NCI-H2171 treated with DMSO at 0.1 percent for 48 hours (cell line): ENCODE measurements around the gene CBFB.
"Not testable (repeated sequence)": the region's sequence is repeated elsewhere in the genome, so short reads cannot be mapped to it uniquely, and the experiment has no call there.

ENCODE experiments used
- DNase-seq: peaks from one replicate; lab custom pipeline; 2025; lab: John Stamatoyannopoulos, UW

Gene CBFB

DNA sequence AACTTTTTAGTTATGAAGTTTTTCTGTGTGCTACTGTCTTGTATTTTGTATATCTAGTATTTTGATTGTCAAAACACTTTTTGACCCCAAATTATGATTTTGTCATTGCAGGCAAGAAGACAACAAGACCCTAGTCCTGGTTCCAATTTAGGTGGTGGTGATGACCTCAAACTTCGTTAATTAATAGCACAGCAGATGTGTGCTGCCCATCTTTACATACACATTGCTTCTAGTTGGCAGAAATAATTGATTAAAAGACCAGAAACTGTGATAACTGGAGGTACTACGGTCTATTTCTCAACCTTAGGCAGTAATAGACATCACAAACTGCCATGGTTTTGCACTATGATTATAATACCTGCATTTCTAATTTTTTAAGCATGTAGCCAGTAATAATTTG is 69.7 kb downstream of the CBFB start:
- DNase-seq, result no peak

DNA sequence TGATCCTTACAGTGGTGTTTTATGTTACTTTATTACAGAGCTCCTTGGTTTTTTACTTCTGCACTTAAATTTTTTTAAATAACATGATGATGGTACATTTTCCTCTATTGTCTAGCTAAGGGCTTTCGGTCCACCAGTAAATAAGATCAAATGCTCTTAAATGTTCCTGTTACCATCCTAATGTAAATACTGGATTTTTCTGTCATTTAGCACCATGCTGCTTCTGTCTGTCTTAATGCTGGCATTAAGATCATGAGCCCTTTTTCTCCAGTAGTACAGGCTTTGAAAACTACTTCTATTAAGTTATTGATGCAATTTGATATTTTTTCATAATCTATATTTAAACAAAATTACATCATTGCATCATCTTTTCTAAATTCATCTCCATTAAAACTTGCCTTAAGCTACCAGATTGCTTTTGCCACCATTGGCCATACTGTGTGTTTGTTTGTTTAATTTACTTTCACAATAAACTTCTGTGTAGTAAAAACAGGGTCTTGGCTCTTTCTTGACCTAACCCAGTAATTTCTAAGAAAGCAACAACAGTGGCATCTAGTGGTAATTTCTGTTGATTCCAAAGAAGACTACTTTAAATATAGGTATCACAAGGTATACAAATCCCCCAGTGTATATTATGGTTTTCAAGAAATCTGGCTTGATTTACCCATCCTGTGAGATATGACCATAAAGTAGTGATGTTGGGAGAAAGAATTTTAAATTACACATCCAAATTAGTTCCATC is 71.8 kb downstream of the CBFB start:
- peak; percentile 36 for DNase-seq

DNA sequence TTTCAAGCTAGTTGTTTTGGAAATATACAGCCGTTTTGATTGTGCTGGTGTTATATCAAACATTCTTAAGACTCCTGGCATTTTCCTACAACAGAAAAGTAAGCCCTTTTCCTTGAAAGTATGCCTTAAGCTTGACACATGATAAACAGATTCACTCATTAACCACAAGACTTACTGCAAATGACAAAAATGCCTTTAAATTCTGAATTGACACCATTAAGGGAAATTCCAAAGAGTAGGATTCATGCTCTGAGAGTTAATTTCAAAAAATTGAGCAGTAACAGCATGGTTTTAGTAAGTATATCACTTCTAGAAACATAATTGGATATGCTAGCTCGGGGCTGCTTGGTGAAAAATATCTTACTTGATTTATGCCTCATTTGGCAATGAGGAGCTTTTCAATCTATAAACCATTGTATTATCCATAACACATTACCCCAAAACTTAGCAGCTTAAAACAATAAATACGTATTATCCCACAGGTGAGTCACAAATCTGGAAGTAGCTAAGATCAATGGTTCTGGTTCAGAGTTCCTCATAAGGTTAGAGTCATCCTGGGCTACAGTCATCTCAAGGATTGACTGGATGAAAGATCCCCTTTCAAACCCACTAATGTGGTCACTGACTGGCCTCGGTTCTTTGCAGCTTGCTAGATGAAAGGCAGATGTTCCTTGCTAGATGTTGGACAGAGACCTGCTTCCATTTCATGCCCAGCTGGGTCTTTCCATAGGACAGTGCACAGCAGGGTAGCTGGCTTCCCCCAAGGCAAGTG is 72.5 kb downstream of the CBFB start:
- DNase-seq, result no peak

DNA sequence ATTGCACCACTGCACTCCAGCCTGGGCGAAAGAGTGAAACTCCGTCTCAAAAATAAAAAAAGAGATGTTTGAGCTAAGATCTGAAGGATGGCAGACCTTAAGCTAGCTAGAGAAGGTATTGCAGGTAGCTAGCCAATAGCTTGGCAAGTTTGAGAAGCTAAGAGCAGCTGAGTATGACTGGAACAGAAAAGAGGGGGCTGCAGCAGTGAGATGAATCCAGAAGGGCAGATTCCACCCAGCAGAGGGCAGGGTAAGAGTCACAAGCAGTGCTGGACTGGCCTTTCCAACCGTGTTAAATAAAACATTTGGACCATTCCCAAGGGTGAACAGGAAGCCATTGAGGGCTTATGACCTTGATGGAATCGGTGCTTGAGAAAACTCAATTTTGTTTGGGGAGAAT is 75.1 kb downstream of the CBFB start:
- no peak for DNase-seq

DNA sequence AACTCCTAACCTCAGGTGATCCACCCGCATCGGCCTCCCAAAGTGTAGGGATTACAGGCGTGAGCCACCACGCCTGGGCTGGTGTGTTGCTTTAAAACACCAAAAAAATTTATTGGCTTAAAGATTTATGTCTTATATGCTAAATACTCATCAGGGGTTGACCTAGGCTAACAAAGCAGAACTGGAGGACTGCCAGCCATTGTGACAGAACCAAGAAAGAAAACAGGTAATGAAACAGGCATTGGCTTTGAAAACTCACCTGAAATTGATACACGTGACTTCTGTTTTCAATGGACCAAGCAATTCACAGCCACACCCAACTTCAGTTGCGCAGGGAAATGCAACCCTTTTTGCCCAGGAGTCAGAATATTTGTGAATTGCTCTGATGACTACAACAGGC is 75.9 kb downstream of the CBFB start:
- DNase-seq, result no peak

DNA sequence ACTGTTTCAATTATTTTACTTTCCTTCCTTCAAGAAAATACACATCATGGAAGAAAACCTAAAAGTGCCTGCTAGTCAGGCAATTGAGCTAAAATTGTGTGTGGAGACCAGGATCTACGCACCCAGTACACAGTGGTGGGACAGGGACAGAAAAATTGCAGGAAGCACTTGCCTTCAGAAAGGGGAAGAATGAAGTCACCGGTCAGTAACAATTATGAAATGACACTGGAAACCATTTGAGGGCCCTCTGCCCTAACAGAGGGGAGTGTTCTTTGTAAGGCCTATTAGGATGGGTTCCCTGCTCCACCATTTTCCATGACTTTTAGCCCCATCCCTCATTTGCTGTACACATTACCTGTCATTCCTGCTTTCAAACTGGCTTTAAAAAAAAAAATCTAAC is 76.3 kb downstream of the CBFB start:
- no peak for DNase-seq

DNA sequence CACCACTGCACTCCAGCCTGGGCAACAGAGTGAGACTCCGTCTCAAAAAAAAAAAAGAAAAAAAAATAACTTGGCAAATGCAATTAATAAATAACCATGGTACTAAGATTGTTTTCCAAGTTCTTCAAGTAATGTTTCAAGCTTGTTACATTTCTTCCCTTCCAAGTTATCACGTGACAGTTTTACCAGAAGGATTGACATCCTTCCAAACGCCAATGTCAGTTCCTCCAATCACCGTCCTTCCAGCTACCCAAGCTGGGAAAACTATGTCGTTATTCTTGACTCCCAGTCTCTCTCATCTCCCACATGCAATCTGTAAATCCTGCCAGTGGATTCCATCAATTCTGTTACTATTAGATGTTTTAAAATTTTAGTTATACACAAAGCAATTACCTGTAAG is 76.9 kb downstream of the CBFB start:
- no peak for DNase-seq

DNA sequence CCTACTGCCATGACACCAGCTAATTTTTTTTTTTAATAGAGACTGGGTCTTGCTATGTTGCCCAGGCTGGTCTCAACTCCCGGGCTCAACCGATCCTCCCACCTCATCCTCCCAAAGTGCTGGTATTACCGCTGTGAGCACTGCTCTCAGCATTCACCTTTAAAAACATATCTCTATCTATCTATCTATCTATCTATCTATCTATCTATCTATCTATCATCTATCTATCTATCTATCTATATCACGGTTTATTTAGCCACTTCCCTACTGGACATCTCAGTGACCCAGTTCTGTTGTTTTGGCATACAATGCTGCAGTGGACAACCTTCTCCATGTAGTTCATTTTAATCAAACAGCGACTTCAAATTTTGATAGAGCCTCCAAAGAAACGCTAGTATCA is 79.5 kb downstream of the CBFB start:
- no peak for DNase-seq

DNA sequence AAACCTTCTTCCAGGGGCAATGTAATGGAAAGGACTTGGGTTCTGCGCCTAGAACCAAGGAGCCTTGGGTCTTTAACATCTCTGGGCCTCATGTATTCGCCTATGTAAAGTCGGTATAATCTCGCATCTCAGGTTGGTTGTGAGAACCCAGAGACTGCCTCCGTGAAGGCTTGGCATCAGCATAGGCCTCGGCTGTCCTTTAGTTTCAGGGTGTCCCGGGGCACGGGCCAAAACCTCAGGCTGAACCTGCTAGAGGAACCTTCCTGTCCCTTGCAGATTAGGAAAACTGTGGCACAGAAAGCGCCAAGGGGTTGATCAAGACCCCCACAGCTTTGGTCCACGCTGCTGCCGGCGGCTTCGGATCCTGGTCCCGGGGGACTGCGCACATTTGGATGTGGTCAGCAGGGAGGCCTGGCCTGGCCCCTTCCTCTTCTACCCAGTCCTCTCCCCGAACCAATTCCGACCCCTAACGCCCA is 80.0 kb downstream of the CBFB start:
- no peak for DNase-seq

DNA sequence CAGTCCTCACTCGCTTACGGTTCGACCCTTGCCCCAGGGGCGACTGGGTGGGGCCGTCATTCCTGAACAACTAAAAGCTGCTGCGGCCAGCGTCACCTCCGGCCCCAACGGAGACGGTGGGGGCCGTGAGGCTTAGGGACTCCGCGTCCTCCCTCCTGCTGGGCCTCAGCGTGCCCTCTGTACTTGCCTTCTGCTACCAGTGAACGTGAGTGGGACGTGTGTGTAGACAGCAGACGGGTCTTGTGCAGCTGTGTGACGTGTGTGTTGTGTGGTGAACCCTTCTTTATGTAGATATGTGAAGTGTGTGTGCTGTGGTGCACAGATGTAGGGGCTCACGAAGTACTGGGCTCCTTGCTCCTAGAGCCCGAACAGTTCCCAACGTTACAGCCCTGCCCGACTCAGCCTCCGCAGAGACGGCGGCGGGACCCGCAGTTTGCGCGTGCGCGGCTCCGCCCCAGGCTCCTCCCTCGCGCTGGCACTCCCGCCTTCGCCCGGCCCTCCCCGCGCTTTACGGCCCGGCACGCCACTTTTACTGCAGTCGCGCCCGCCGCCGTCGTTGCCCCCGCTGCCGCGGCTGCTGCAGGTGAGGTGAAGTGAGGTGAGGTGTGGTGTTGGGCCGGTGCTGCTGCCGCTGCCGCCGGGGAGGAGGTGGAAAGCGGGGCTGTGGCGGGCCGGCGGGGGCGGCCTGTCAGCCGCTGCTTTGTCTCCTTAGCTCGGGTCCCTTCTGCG is 80.6 kb downstream of the CBFB start, which contains the start of gene PHAF1:
TSS of gene PHAF1 (plus strand) at position 535 of the 729 bp plus-strand sequence. CDS start 235 bp downstream, outside the sequence.
- peak; percentile 92 for DNase-seq

DNA sequence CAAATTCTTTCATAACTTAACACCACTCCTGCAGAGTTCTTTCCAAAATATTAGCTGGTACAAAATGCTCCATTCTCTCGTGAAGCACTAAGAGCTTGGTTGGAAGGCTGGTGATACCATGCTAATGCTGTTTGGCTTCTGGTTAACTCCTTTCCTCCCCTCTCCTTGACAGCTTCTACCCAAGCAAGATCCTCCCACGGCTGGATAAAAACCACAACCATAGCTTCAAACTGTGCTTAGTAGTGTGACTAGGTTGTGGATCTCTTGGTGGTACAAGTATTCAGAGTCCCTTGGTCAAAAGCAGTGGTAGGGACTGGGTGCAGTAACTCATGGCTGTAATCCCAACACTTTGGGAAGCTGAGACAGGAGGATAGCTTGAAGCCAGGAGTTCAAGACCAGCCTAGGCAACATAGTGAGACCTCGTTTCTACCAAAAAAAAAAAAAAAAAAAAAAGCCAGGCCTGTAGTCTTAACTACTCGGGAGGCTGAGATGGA is 83.0 kb downstream of the CBFB start:
- no peak for DNase-seq

DNA sequence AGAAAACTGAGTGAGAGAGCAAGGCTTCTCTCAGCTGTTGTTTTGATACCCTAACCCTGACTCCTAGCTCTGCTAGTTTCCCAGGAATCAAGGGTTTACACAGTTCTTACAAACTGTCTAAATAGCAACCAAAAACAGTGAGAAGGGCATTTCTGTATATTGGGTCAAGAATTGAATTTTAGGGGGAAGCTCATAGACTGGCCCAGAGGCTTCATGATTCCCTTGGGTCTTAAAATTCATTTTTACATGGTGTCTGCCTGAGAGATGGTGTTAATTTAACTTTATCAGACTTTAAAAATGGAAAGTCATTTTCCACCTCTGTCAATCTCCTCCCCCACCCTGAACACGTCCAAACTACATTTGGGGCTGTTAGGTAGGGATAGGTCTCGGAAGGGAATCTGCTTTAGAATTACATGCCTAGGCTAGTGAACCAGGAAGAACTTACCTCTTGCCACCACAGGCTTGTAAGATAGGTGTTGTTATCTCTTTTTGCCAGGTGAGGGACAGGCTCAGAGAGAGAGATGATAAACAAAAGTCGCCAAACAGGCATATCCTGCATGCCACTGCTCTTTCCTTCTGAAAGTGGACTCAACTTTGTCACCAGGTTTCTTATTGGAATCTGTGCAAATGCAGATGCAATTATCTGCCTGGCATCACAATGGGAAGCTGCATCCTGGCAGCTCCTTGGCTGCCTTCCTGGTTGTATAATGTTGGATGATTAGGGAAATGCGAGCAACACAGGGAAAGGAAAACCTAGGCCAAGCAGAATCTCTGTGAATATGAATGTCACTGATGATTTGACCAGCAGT is 83.8 kb downstream of the CBFB start:
- no peak for DNase-seq

DNA sequence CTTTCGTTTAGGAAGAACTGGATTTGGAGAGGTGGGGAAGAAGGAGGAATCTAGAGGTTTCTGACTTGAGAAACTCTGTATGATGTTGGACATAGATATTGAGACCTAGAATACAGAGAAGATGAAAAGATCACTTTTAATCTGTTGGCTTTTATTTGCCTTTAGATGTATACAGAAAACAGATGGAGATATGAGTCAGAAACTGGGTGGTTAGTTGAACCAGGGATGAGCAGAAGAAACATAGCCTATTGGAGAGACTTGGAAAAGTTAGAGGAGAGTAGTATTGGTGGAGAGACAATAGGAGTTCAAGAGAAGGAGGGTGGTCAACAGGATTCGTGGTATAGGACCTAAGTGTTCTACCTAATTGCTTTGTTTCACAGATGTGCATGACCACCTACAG is 85.8 kb downstream of the CBFB start:
- DNase-seq, result no peak

DNA sequence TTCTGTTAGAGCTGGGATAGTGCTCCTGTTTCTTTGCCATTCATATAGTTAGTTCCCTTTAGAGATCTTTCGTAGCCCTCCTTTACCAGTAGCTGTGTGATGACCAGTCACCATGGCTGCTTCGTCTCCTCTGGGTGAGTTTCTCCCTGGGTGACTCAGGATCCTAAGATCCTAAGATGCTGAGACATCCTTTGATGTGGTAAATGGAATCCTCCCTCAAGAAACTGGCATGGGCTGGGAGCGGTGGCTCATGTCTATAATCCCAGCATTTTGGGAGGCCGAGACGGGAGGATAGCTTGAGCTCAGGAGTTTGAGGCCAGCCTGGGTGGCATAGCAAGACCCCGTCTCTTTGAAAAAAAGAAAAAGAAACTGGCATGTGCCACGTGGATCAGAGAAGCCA is 86.7 kb downstream of the CBFB start:
- DNase-seq, result no peak

DNA sequence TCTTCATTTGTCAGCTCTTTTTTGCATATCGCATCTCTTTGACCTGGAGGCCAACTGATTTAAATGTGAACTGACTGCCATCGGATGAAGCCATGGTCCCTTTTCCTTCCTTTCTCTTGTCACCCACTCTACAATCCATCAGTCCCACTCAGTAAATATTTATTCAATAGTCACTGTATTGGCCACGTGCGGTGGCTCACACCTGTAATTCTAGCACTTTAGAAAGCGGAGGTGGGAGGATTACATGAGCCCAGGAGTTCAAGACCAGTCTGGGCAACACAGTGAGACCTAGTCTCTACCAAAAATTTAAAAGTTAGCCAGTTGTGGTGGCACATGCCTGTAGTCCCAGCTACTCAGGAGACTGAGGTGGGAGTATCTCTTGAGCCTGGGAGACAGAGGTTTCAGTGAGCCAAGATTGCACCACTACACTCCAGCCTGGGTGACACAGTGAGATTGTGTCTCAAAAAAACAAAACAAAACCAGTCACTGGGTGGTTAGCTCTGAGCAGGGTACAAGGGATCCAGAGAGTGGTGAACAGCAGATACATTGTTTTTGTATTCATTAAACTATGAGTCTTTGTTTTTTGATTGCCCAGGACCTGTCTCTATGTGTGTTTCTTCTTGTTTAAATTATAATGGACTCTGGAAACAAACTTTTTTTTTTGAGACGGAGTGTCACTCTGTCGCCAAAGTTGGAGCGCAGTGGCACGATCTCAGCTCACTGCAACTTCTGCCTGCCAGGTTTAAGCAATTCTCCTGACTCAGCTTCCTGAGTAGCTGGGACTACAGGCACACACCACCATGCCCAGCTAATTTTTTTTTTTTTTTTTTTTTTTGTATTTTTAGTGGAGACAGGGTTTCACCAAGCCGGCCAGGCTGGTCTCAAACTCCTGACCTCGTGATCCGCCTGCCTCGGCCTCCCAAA is 87.7 kb downstream of the CBFB start:
- DNase-seq, result no peak

DNA sequence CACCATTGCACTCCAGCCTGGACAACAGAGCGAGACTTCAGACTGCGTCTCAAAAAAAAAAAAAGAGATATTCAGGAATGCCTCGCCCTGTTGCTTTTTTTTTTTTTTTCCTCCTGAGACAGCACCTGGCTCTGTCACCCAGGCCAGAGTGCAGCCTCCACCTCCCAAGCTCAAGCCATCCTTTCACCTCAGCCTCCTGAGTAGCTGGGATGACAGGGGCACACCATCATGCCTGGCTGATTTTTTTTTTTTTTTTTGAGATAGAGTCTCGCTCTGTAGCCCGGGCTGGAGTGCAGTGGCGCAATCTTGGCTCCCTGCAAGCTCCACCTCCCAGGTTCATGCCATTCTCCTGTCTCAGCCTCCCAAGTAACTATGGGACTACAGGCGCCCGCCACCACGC is 88.8 kb downstream of the CBFB start:
- no peak for DNase-seq

DNA sequence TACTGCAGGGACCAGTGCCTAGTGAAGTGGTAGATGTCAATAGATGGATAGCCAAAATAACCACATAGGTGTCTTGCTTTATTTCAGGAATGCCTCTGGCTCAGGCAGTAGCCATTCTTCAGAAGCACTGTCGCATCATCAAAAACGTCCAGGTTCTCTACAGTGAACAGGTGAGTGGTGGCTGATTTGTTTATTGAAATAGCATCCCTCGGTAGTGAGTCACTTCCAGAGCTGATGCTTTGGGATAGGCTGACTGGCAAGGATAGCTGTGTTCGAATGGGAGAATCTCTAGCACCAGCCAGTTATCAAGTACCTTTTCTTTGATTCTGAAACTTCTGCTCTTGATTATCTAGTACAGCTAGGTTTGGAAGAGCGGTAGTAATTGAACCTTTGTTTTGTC is 91.1 kb downstream of the CBFB start:
- DNase-seq, result no peak

DNA sequence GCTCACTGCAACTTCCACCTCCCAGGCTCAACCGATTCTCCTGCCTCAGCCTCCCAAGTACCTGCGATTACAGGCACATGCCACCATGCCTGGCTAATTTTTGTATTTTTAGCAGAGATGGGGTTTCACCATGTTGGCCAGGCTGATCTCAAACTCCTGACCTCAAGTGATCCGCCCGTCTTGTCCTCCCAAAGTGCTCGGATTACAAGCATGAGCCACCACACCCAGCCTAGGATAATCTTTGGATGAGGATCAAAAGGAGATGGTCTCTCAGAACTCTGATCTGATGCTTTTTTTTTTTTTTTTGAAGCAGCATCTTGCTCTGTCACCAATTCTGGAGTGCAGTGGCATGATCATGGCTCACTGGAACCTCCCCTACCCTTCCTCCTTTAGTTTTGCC is 93.8 kb downstream of the CBFB start:
- DNase-seq, result not testable (repeated sequence)

DNA sequence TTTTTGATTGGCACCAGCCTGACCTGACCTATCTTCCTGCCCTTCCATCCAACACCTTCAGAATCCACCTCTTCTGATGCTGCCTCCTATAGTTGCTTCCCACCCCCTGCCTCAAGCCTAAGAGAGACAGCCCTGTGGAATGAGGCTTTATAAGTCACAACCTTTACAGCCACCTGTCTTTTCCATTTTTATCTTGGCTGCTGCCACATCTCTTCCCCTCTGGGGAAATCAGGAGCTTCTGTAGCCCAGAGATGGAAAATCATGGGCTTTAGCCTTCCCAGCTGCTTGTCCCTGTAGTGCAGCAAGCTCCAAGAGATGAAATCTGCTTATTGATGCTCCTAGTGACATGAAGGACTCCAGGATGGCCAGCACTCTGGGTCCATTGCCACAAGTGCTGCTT is 99.5 kb downstream of the CBFB start:
- DNase-seq, result peak; percentile 10

DNA sequence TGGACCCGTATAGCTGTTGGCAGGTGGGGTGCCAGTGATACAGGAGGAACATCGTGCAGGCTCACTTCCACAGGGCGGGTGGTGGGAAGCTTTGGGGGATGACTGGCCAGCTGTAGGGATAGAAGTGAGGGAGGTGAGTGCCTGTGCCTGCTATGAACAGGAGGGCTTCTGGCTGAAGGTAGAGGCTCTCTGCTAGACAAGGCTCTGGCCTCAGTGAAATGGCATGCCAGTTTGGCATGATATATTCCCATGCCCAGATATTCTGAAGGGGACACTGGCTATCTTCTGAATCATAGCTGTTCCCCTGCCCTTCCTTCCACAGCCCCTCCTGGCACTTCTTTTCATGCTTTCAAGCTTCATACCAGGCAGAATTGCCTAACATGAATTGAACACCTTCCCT is 99.9 kb downstream of the CBFB start:
- no peak for DNase-seq

DNA sequence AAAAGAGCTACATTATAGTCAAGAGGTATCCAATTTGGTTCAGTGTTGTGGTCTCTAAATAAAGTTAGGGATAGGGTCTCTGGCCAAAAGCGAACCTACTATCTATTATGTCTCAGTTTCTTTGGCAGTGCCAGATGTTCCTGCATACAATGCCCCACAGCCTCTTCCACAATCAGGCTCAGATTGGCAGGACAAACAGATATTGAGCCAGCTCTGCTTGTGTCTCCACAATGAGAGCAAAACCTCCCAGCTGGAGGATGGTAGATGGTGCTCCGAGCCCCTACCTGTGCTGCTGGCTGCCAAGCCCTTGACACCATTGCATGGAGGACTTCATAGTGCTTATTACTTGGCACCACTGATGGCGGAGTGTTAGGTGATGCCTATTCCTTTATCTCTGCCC is 100.5 kb downstream of the CBFB start:
- no peak for DNase-seq
